Endothelial cell (in vitro differentiated cells): ENCODE measurements around the gene TRIM17. TPM values are rescaled to one million over a fixed set of nuclear protein-coding genes. Genes with fewer than 3 reads are reported as not detected.

Experiments
- DNase-seq: peaks from one replicate; pipeline ENCODE4 v3.0.0; 2021; ENCODE audit warnings: low spot score
- H3K27ac Mint-ChIP-seq: one replicate; pipeline ENCODE4 v1.8.0; 2021; ENCODE audit warnings: mixed read lengths, inconsistent platforms; ENCODE audit not compliant: unreplicated experiment
- H3K27me3 Mint-ChIP-seq: one replicate; pipeline ENCODE4 v1.8.0; 2021; ENCODE audit warnings: mild to moderate bottlenecking, moderate library complexity, mixed read lengths, inconsistent platforms; ENCODE audit not compliant: unreplicated experiment
- H3K36me3 Mint-ChIP-seq: one replicate; pipeline ENCODE4 v1.8.0; 2021; ENCODE audit warnings: mild to moderate bottlenecking, low read depth, mixed read lengths, inconsistent platforms; ENCODE audit not compliant: unreplicated experiment
- H3K4me1 Mint-ChIP-seq: one replicate; pipeline ENCODE4 v1.8.0; 2021; ENCODE audit warnings: mild to moderate bottlenecking, mixed read lengths, inconsistent platforms; ENCODE audit not compliant: unreplicated experiment
- H3K4me3 Mint-ChIP-seq: one replicate; pipeline ENCODE4 v1.8.0; 2021; ENCODE audit warnings: mild to moderate bottlenecking, mixed read lengths, inconsistent platforms; ENCODE audit not compliant: unreplicated experiment
- H3K9me3 Mint-ChIP-seq: one replicate; pipeline ENCODE4 v1.8.0; 2021; ENCODE audit warnings: mixed read lengths, inconsistent platforms; ENCODE audit not compliant: unreplicated experiment
- CTCF ChIP-seq: fragments of 200-600 bp; sonication (generic); IDR thresholded peaks from one replicate; pipeline ENCODE4 v1.5.0; 2021; ENCODE audit warnings: antibody characterized with exemption; ENCODE audit not compliant: unreplicated experiment
- total RNA-seq: library from RNA; stranded (reverse); fragmentation: NEBNext Ultra II Directional; extraction: Animal tissue kit (Norgen Biotek cat#: 25700); gene quantifications from one replicate; pipeline ENCODE4 v1.2.1, GENCODE V29; 2021; ENCODE audit not compliant: unreplicated experiment

Gene TRIM17
- total RNA-seq, 1 donor from 2014 or later = 2.3 TPM

GRCh38 chr1:228417061-228417460, 400 bp upstream of the TRIM17 start:
- no peak for TF ChIP-seq CTCF
- H3K27me3 Mint-ChIP-seq = peaks cover 13% of the 10 kb centered on the region
- H3K36me3 Mint-ChIP-seq = peaks cover 5% of the 10 kb centered on the region
- no peak overlapping the region for H3K4me3 Mint-ChIP-seq
- H3K9me3 Mint-ChIP-seq = no peaks in the 10 kb centered on the region
- no peak for DNase-seq
- peaks cover 15% of the 10 kb centered on the region for H3K4me1 Mint-ChIP-seq
- no peak overlapping the region for H3K27ac Mint-ChIP-seq

GRCh38 chr1:228415853-228416216, 826 bp downstream of the TRIM17 start:
- no peaks in the 10 kb centered on the region for H3K9me3 Mint-ChIP-seq
- peaks cover 8% of the 10 kb centered on the region for H3K4me1 Mint-ChIP-seq
- peak overlapping the region; percentile 45 for H3K27ac Mint-ChIP-seq
- no peak for TF ChIP-seq CTCF
- no peak for DNase-seq
- H3K4me3 Mint-ChIP-seq = peak overlapping the region; percentile 84
- H3K27me3 Mint-ChIP-seq = peaks cover 17% of the 10 kb centered on the region
- peaks cover 5% of the 10 kb centered on the region for H3K36me3 Mint-ChIP-seq

GRCh38 chr1:228415221-228415620, 1.4 kb downstream of the TRIM17 start:
- Mint-ChIP-seq H3K4me3 (no peak overlapping the region), H3K9me3 (no peaks in the 10 kb centered on the region)

GRCh38 chr1:228414511-228415211, 2.0 kb downstream of the TRIM17 start:
- Mint-ChIP-seq H3K27ac (no peak overlapping the region), H3K9me3 (no peaks in the 10 kb centered on the region), H3K4me3 (no peak overlapping the region), H3K27me3 (peaks cover 14% of the 10 kb centered on the region), H3K4me1 (peaks cover 8% of the 10 kb centered on the region), H3K36me3 (peaks cover 5% of the 10 kb centered on the region)
- no peak for TF ChIP-seq CTCF
- DNase-seq = no peak

More at GRCh38 chr1:228415221-228415620, 1.4 kb downstream of the TRIM17 start:
- Mint-ChIP-seq H3K4me1 (peaks cover 8% of the 10 kb centered on the region), H3K36me3 (peaks cover 5% of the 10 kb centered on the region), H3K27ac (no peak overlapping the region), H3K27me3 (peaks cover 17% of the 10 kb centered on the region)
- DNase-seq = no peak
- no peak for TF ChIP-seq CTCF

- H3K27ac Mint-ChIP-seq = no peak overlapping the region
- peaks cover 5% of the 10 kb centered on the region for H3K36me3 Mint-ChIP-seq
- peaks cover 8% of the 10 kb centered on the region for H3K4me1 Mint-ChIP-seq
- no peak for TF ChIP-seq CTCF
- peaks cover 14% of the 10 kb centered on the region for H3K27me3 Mint-ChIP-seq
- no peak for DNase-seq
- no peaks in the 10 kb centered on the region for H3K9me3 Mint-ChIP-seq
- no peak overlapping the region for H3K4me3 Mint-ChIP-seq
Observed at GRCh38 chr1:228413241-228414010, 3.2 kb downstream of the TRIM17 start.
